Skeletal muscle cell (primary cell): ENCODE data around the gene COX7C.
"Not testable (repeated sequence)": the region's sequence is repeated elsewhere in the genome, so short reads cannot be mapped to it uniquely, and the experiment has no call there.

Experiments used
- DNase-seq: peaks from one replicate; pipeline ENCODE4 v3.0.0-alpha.2; 2010; ENCODE audit warnings: low read depth
- H3K4me3 ChIP-seq: 2 replicates; pipeline ENCODE4 v1.5.1; 2011; ENCODE audit warnings: low read depth, mild to moderate bottlenecking, control low read depth, low read length, moderate library complexity

Gene COX7C, protein sequence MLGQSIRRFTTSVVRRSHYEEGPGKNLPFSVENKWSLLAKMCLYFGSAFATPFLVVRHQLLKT

DNA sequence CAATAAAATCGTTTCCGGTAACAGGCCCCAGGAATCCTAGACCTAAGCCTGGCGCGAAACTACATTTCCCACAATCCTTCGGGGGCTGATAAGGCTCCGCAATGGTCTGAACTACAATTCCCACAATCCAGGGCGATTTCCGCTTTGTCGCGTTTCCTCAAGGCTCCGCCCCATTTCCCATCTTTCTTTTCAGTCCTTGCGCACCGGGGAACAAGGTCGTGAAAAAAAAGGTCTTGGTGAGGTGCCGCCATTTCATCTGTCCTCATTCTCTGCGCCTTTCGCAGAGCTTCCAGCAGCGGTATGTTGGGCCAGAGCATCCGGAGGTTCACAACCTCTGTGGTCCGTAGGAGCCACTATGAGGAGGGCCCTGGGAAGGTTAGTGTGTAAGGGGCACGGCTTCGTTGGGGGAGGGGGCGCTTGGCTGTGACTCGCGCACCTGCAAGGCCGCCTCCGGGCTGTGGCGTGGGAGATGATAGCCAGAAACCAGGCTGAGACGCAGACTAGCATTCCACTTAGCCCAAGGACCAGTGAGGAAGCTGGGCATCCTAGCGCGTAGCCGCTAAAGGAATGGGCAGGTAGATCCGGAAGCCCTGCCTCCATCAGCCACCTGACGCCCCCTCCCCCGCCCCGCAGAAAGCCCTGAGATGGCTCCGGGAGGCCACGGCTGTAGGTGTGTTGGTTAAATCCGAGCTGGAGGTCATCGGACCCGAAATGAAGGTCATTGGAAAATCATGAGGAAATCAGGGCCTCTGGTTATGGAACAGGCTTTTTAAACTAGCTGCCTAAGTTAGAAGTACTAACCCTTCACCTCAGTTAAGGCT is at the start of gene COX7C:
Gene COX7C, plus strand, starts transcription at position 186 of the 821 bp plus-strand sequence. Its CDS starts 115 bp downstream, at position 301.
- DNase-seq: peak; percentile 85
- peak within 1 kb of the TSS; percentile 92 for H3K4me3 ChIP-seq

DNA sequence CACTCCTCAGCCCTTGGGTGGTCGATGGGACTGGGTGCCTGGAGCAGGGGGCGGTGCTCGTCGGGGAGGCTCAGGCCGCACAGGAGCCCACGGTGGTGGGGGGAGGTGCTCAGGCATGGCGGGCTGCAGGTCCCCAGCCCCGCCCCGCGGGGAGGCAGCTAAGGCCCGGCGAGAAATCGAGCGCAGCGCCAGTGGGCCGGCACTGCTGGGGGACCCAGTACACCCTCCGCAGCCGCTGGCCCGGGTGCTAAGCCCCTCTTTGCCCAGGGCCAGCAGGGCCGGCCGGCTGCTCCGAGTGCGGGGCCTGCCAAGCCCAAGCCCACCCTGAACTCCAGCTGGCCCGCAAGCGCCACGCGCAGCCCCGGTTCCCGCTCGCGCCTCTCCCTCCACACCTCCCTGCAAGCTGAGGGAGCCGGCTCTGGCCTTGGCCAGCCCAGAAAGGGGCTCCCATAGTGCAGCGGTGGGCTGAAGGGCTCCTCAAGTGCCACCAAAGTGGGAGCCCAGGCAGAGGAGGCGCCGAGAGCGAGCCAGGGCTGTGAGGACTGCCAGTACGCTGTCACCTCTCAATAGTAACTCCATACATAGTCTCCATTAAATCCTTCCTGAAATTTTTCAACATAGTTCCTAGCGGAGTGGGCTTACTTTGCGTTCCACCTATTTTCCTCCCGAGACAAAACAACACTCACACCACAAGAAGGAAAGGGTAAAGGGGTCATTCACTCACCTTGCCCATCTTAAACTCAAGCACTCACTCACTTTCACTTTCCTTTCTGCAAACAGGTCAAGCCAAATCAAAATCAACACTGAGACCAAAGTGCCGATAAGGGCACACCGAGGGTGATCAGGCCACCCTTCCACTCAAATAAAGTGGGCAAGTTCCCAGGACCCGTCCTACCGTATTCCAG is 48.0 kb upstream of the COX7C start:
- not testable (repeated sequence) for DNase-seq, H3K4me3 ChIP-seq

DNA sequence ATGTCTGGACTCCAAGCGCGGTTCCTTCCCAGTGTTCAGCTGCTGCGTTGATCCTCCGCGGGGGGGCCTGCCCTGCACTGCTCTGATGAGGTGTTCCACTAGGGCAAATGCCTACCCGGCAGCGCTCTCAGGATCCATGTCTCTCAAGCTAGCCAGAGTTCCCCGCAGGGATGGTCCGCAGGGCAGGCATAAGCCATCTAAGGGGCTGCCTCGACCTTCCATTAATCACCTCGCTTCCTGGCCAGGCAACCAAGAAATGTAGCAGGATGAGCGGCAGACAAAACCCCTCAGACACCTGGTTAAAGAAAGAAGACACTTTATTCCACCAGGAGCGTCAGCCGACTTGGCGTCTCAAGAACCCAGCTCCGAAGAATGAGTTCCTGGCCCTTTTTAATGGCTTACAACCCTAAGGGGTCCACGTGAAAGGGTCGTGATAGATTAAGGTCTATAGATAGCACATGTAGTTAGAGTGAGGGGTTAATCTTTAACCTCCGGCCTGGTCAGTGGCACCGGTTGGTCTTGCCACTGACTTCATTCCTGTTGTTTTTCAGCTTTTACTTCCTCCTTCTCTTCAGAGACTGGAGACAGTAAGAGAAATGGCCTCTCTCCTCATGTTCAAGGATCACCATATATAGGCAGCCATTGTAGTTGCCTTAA is 47.2 kb upstream of the COX7C start:
- no peak overlapping the region for H3K4me3 ChIP-seq
- no peak for DNase-seq

DNA sequence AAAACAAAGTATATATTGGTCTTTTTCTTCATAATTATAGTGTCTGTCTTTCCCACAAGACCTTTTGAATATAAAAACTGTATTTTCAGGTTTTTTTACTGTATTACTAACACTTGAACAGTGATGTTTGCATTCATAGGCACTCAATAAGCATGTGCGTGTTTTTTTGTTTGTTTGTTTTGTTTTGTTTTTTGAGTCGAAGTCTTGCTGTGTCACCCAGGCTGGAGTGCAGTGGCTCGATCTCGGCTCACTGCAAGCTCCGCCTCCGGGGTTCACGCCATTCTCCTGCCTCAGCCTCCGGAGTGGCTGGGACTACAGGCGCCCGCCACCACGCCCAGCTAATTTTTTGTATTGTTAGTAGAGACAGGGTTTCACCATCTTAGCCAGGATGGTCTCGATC is 46.6 kb upstream of the COX7C start:
- DNase-seq, H3K4me3 ChIP-seq: not testable (repeated sequence)

DNA sequence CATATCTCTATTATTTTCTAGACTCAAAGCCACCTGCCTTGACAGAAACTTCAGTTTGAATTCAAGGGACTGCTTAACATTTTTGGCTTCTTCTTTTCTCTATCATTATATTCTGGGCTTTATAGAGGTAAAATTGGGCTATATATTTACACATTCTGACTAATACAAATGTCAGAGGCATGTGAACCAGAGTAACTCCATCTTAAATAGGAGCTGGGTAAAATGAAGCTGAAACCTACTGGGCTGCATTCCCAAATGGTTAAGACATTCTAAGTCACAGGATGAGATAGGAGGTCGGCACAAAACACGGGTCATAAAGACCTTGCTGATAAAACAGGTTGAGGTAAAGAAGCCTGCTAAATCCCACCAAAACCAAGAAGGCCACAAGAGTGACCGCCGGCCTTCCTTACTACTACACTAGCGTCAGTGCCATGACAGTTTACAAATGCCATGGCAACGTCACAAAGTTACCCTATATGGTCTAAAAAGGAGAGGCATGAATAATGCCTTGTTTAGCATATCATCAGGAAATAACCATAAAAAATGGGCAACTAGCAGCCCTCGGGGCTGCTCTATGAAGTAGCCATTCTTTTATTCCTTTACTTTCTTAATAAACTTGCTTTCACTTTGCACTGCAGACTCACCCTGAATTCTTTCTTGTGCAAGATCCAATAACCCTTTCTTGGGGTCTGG is 44.8 kb upstream of the COX7C start:
- H3K4me3 ChIP-seq: no peak overlapping the region
- DNase-seq: no peak

DNA sequence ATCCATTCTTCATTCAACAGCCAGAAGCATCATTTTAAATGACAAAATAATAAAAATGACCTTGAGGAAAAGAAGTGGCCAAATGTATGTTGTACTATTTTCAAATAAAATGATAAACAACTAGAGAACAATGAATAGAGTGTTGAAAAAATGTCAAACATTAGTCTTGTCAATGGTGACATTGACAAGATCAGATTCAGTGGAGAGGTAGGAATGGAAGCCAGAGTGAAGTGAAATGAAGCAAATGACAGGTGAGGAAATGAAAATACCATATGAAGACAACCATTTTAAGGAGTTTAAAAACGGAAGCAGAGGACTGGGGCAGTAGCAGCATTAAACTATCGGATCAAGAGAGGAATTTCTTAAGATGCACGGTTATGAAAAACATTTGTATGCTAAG is 38.2 kb upstream of the COX7C start:
- DNase-seq: no peak
- H3K4me3 ChIP-seq: no peak overlapping the region

DNA sequence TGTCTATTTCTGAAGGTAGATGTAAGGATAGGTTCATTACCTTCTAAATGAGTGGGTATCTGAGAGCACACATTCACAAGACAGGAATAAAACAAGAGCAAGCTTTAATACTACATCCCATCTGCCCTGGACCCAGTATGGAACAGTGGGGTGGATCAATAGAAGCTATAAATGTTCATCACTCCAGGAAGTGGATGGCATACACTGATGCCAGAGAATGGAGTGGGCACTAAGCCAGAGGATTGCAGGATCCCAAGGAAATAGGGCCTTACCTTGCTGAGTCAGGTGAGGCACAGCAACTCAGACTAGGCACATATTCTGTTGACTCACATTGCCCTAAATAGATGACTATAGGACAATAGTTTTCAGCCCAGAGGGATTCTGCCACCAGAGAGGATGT is 21.3 kb upstream of the COX7C start:
- no peak for DNase-seq
- no peak overlapping the region for H3K4me3 ChIP-seq

DNA sequence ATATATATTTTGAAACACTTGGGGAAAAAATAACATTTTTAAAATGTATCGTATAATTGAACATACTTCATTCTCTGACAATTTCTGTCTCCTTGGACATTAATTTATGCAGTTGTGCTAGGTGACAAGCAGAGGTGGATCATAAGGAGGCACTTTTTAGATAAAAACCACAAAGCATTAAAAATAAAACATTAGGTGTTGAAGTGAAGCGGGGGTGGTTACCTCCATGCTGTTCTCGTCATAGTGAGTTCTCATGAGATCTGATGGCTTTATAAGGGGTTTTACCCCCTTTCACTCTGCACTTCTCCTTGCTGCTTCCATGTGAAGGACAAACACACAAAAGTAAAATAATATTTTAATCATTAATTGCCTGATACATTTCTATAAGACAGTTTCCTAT is 11.9 kb upstream of the COX7C start:
- H3K4me3 ChIP-seq: no peak overlapping the region
- no peak for DNase-seq

DNA sequence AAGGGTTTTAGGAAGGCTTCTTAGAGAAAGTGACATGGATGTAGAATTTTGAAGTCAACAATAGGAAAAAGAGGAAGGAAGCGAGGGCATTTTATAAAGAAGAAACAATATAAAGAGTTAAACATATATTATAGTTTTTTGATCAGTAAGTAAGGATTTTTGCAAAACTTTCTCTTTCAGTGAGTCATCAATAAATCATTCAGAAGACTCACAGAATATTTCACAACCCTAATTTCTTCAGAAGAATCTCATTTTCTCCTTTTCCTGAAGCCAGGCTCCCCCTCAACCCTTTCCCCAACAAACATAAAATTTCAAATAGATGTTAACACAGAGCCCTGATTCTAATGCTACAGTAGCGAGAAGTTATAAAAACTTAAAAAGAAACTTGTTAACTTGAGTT is 4.3 kb upstream of the COX7C start:
- H3K4me3 ChIP-seq: no peak overlapping the region
- no peak for DNase-seq

DNA sequence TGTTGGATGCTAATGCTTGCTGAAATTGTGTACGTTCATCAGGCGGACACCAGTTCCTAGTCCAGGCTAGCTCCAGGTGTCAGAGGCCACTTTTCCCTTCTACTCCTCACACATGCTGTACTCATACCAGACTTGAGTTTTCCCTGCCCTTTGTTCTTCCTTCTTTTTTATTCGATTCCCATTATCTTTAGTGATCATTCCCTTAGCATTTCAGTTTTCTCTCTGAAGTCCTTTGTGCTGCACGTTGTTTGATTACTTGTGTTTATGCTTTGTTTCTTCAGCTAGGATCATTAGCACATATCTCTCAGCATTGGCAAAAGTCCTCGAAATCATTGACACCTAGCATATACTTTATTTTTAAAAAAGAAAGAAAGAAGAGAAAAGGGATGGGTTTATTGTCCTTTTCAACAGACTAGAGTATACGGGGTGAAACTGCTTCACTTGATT is 409 bp upstream of the COX7C start:
- H3K4me3 ChIP-seq: no peak overlapping the region
- no peak for DNase-seq

DNA sequence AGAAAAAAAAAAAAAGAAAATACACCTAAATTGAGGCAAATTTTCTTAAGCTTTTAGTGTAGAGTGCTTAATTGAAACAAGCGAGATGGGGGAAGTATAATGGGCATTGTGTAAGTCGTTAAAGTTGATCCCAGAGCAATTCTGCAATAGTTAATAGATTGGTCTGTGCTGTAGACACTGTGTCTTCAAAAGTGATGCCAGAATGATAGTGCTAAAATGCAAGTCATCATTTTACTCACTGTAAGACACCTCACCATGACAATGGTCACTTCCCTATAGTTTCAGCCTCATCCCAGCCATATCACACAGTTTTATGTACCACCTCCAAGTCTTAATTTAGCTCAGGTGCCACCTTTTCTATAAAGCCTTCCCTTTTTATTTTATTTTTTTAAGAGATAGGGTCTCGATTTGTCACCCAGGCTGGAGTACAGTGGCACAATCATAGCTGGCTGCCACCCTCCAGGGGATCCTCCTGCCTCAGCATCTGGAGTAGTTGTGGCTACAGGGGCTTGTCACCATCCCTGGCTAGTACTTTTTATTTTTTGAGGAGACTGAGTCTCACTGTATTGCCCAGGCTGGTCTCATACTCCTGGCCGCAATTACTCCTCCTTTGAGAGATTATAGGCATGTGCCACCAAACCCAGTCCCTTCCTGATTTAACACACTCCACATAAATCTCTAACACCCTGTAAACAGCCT is 6.2 kb downstream of the COX7C start:
- H3K4me3 ChIP-seq: no peak overlapping the region
- no peak for DNase-seq

DNA sequence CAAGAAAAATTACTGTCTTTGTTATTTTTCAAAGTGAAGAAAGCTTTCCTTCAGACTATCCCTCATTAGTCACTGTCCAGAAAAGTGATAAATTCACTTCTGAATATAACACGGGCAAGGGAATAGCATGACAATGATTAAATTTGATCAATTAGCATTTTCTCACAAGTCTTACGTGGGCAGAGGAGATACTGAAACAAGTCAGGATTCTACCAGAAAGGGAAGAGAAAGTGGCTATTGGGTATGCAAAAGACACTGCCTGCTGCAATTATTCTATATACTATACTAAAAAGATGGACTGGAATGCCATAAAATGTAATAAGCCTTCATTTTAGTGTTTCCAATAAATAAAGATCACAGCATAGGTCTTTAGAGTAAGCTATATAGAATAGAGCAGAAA is 7.4 kb downstream of the COX7C start:
- DNase-seq: no peak
- no peak overlapping the region for H3K4me3 ChIP-seq

DNA sequence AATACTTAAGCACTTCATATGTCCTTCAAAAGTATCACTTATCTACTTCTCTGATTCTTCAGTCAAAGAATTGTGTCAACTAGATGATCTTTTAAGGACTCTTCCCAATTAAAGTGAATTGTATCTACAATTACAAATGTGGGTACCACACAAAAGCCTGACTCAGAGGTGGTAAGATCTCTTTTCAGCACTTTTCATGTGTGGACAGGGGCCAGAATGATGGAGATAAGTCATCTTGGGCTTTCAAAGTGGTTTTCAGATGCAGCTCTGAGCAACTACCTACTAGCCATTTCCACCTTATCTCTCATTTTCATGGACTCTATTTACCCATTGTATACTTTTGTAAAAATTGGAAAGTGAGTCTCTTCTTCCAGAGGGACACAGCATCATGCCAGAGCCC is 8.4 kb downstream of the COX7C start:
- H3K4me3 ChIP-seq: no peak overlapping the region

DNA sequence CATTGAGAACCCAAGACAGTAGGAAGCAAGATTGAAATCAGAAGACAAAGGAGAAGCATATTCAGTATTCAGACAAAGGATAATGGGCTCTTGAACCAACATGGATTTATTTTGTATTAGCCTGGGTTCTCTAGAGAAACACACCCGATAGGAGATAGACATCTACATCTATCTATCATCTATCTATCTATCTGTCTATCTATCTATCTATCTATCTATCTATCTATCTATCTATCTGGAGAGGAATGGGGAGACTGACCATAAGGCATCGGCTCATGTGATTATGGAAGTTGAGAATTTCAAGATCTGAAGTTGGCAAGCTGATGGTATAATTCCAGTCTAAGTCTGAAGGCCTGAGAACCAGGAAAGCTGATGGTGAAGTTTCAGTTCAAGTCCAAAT is 13.4 kb downstream of the COX7C start:
- no peak for DNase-seq
- no peak overlapping the region for H3K4me3 ChIP-seq

More for the DNA sequence above, 8.4 kb downstream of the COX7C start:
- no peak for DNase-seq

DNA sequence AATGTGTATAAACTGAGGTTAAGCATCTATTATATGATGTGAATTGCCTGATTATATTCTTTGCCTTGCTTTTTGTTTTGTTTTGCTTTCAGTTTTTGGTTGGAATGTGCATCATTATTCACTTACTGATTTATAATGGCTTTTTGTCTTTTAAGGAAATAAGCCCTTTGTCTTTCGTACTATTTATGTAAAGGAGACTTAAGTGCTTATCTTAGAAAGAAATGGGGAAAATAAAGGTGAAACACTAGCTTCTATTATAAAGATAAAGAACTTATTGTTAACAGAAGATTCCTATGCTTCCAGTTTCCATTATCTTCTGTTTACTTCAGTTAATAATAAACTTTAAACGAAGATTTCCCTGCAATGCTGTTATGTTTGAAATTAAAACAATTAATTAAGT is 23.3 kb downstream of the COX7C start:
- H3K4me3 ChIP-seq: no peak overlapping the region
- DNase-seq: no peak

DNA sequence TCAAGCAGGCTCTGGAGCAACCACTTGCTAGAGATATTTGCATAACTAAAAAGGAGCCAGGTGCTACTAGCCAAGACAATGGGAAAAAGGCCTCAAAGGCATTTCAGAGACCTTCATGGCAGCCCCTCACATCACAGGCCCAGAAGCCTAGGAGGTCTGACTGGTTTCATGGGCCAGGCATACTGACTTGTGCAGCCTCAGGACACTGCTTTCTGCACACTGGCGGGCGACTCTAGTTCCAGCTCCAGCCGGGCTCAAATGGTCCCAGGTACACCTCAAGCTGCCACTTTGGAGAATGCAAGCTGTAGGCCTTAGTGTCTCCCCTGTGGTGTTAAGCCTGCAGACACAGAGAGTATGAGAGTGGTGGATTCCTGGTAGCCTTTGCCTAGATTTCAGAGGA is 27.1 kb downstream of the COX7C start:
- H3K4me3 ChIP-seq: no peak overlapping the region
- no peak for DNase-seq

DNA sequence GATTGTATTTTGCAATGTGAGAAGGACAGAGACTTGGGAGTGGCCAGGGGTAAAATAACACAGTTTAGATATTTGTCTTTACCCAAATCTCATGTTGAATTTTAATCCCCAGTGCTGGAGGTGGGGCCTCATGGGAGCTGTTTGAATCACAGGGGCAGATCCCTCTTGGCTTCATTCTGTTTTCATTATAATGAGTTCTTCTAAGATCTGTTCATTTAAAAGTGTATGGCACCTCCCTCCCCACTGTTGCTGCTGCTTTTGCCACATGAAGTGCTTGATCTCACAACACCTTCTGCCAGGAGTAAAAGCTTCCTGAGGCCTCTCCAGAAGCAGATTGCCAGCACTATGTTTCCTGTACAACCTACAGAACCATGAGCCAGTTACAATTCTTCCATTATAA is 28.1 kb downstream of the COX7C start:
- no peak overlapping the region for H3K4me3 ChIP-seq
- no peak for DNase-seq

DNA sequence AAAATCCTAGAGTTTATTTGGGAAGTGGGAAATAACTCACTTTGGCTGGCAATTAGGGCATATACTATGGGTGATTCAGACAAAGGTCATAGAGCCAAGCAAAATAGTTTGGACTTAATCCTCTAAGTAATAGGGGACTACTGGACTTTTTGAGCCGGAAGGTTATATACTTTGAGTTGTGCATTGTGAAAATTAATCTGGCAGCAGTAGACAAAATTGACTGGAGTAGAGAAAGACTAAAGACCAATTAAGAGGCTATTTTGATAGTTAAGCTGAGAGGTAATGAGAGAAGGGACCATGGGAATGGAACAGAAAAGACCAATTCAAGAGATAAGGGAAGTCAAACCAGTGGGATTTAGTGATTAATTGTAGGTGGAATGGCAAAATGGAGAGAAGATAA is 28.9 kb downstream of the COX7C start:
- DNase-seq: no peak
- no peak overlapping the region for H3K4me3 ChIP-seq
